K562 (cell line): ENCODE data around the gene SET. TPM values are rescaled to one million over a fixed set of nuclear protein-coding genes. Genes with fewer than 3 reads are reported as not detected.

Experiments used
- ATAC-seq: fragments of 200-7000 bp; cut with Tn5 transposase; 3 replicates; pipeline ENCODE4 v1.9.1; 2020; ENCODE audit warnings: moderate library complexity
- BruUV-seq: library from RNA; stranded (reverse); fragments of 400-500 nt; replicated peaks from 2 replicates; lab custom pipeline; 2021; lab: Mats Ljungman, UMichigan
- CTCF ChIA-PET: fragments of 300-600 bp; formaldehyde crosslinking; extraction: SDS; loops from one replicate; lab custom pipeline; 2021; ENCODE audit warnings: low intra/inter-chr PET ratio; lab: Yijun Ruan, JAX
- POLR2A ChIA-PET: fragments of 300-600, 350-650 bp; sonication (Branson Sonifier 250); formaldehyde crosslinking; extraction: SDS; loops from one replicate; lab custom pipeline; 2021; ENCODE audit warnings: antibody characterized with exemption, inconsistent platforms; lab: Yijun Ruan, JAX
- DNase-seq, 4 experiments: peaks; one replicate each; pipeline versions ENCODE4 v3.0.0 to v3.0.0-alpha.2; 2011 to 2018; ENCODE audit warnings: low spot score in 3 of 4, mixed read lengths in 3 of 4; ENCODE audit errors: extremely low read depth in 1 of 4
- FAIRE-seq: peaks from 2 replicates; lab custom pipeline; 2011; peaks lifted over from hg19 to GRCh38; lab: Jason Lieb, UNC
- H2AFZ ChIP-seq: 2 replicates; pipeline ENCODE4 v1.6.0; 2011; ENCODE audit warnings: low read depth, low read length, control low read depth, inconsistent platforms
- H3K27ac ChIP-seq: fragments of 200-600 bp; 3 replicates; pipeline ENCODE4 v1.8.0; 2011; ENCODE audit warnings: low read depth, mild to moderate bottlenecking, control low read depth, inconsistent platforms, low read length, moderate library complexity, mixed read lengths; ENCODE audit errors: extremely low read depth
- H3K27me3 ChIP-seq, 2 experiments: fragments of 300-600 bp in 1 of 2; 2 replicates in 1 of 2; 3 replicates in 1 of 2; pipeline versions ENCODE4 v1.6.0 to v1.8.0; 2011; ENCODE audit warnings: inconsistent platforms in 2 of 2, low read length in 2 of 2, mild to moderate bottlenecking in 1 of 2, mixed read lengths in 1 of 2, moderate library complexity in 1 of 2; ENCODE audit not compliant: control insufficient read depth in 2 of 2, insufficient read depth in 2 of 2
- H3K36me3 ChIP-seq: fragments of 300-600 bp; 3 replicates; pipeline ENCODE4 v1.8.0; 2011; ENCODE audit warnings: mild to moderate bottlenecking, low read length, inconsistent platforms; ENCODE audit not compliant: control insufficient read depth, insufficient read depth
- H3K4me1 ChIP-seq, 2 experiments: fragments of 200-600 bp in 1 of 2; replicated peaks in 1 of 2; 2 replicates in 1 of 2; 3 replicates in 1 of 2; pipeline versions ENCODE4 v1.5.1 to v1.8.0; 2011; ENCODE audit warnings: inconsistent platforms in 2 of 2, low read length in 2 of 2, mild to moderate bottlenecking in 1 of 2, mixed read lengths in 1 of 2, moderate library complexity in 1 of 2; ENCODE audit not compliant: control insufficient read depth in 2 of 2, insufficient read depth in 2 of 2
- H3K4me2 ChIP-seq: 2 replicates; pipeline ENCODE4 v1.6.1; 2011; ENCODE audit warnings: low read length, control low read depth, inconsistent platforms, mixed read lengths; ENCODE audit not compliant: insufficient read depth
- H3K4me3 ChIP-seq: fragments of 200-600 bp; sonication (generic), shearing (Covaris generic); 2 replicates; pipeline ENCODE4 v1.5.1; 2016; ENCODE audit warnings: control low read depth, inconsistent platforms
- H3K79me2 ChIP-seq: fragments of 200-600 bp; 3 replicates; pipeline ENCODE4 v1.8.0; 2011; ENCODE audit warnings: low read length, inconsistent platforms; ENCODE audit not compliant: control insufficient read depth, insufficient read depth
- H3K9ac ChIP-seq, 2 experiments: 2 replicates each; pipeline versions ENCODE4 v1.6.0 to v1.6.1; 2011; ENCODE audit warnings: low read depth in 2 of 2, low read length in 2 of 2, control low read depth in 1 of 2, inconsistent platforms in 1 of 2, mild to moderate bottlenecking in 1 of 2, mixed read lengths in 1 of 2; ENCODE audit not compliant: insufficient read depth in 1 of 2
- H3K9me1 ChIP-seq: one replicate; pipeline ENCODE4 v1.6.0; 2011; ENCODE audit warnings: inconsistent platforms, mild to moderate bottlenecking, low read length, moderate library complexity; ENCODE audit not compliant: control insufficient read depth, insufficient read depth
- H3K9me3 ChIP-seq: replicated peaks from 2 replicates; pipeline ENCODE4 v1.5.1; 2011; ENCODE audit warnings: low read depth, low read length, inconsistent platforms; ENCODE audit not compliant: control insufficient read depth, insufficient read depth
- H4K20me1 ChIP-seq: replicated peaks from 2 replicates; pipeline ENCODE4 v1.6.1; 2011; ENCODE audit warnings: low read length, inconsistent platforms, mixed read lengths; ENCODE audit not compliant: control insufficient read depth, insufficient read depth
- CEBPB ChIP-seq: fragments of 450-650 bp; IDR thresholded peaks from 2 replicates; pipeline ENCODE4 v1.6.1; 2016; ENCODE audit warnings: missing genetic modification characterization, missing compliant biosample characterization
- E2F3 ChIP-seq: fragments of 250-450 bp; sonication (Bioruptor Pico); IDR thresholded peaks from 2 replicates; pipeline ENCODE4 v1.4.0; 2020; ENCODE audit warnings: mild to moderate bottlenecking
- ETV5 ChIP-seq: sonication (generic); formaldehyde crosslinking; IDR thresholded peaks from 2 replicates; pipeline ENCODE4 v1.4.0; 2020; ENCODE audit warnings: low read depth, mild to moderate bottlenecking, missing genetic modification reagents
- ZBTB33 ChIP-seq: sonication (generic); formaldehyde crosslinking; IDR thresholded peaks from 2 replicates; pipeline ENCODE4 v1.8.1; 2023; ENCODE audit warnings: mild to moderate bottlenecking, missing genetic modification reagents
- ZKSCAN1 ChIP-seq: fragments of 150-350 bp; IDR thresholded peaks from 2 replicates; pipeline ENCODE4 v1.6.1; 2016; ENCODE audit warnings: low read depth, low read length
- WGBS: fragments of 100-300 bp; shearing (Covaris generic); methylation state at CpG from one replicate; pipeline ENCODE4 v1.1.6; 2016; ENCODE audit warnings: low coverage, mixed read lengths; ENCODE audit not compliant: insufficient coverage; ENCODE audit errors: missing lambda C conversion rate; 5-methylcytosine and 5-hydroxymethylcytosine counted together
- in situ Hi-C: fragments of 300-500 bp; cut with MboI; formaldehyde crosslinking; loops from 4 replicates; pipeline ENCODE4 v1.15.0; 2018; ENCODE audit warnings: inconsistent platforms, mixed read lengths
- intact Hi-C: fragments of 100-400 bp; cut with micrococcal nuclease; formaldehyde crosslinking; loops from 2 replicates; pipeline ENCODE4 v1.14.2; 2022
- polyA plus RNA-seq, 8 experiments: library from polyadenylated mRNA; depleted of rRNA in 4 of 8; stranded (reverse) in 5 of 8; unstranded in 3 of 8; fragments of >200 nt; fragmentation: Nextera tagmentation in 2 of 8; fragmentation: Illumina TruSeq in 1 of 8; extraction: Ambion mirVana in 2 of 8; extraction: Trizol in 1 of 8; gene quantifications; 2 replicates each; pipeline versions ENCODE4 v1.2.1 to v1.2.3, GENCODE V29; 2011 to 2014; ENCODE audit warnings: inconsistent platforms in 1 of 8, missing spikeins in 1 of 8
- total RNA-seq, 7 experiments: library from RNA; depleted of rRNA in 6 of 7; stranded (reverse); fragments of >200 nt in 6 of 7; fragmentation: Illumina TruSeq in 2 of 7; extraction: Trizol in 2 of 7; gene quantifications; 2 replicates each; pipeline versions ENCODE4 v1.2.1 to v1.2.3, GENCODE V29; 2011 to 2021; ENCODE audit warnings: low replicate concordance in 1 of 7
- TF ChIP-seq, protein P1 (sequence below): fragments of 450-650 bp; IDR thresholded peaks from 2 replicates; pipeline ENCODE4 v1.6.1; 2016; ENCODE audit warnings: missing biosample characterization, missing genetic modification characterization

SET gene
- total and polyA plus RNA-seq, 9 of the 15 experiments (the other 6 are each of a cell fraction or from before 2014, with no cell fraction given): 404 to 1,447 (median 907) TPM

DNA sequence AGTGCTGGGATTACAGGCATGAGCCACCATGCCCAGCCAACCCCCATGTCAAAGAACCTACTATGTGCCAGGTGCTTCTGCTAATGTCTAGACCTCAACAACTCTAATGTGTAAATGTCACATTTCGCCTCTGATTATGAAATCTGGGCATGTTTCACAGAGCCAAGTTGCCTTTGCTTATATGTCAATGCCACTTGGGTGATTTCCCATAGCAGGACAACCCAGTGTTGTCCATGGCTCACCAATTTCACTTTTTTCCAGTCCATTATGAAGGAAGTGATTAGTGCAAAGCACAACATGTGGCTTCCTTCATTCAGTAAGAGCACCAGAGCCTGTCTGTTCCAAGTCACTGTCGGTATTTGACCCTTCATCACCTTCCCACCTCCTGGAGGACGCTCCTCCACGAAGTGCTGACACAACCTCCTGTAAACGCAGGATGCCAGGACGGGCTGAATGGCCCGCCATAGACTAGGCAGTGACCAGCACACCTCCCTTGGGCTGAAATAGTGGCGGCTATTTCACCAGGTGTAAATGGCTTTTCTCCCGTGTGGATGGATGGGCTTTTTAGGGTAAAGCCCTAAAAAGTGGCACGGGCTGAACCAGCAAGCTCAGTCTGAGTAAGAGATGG is 12.3 kb downstream of the SET start:
- CTCF ChIA-PET: no interaction called here
- intact Hi-C loops: loop anchor here (5.0 kb wide), 1 partner anchor 54 kb away; no protein-coding TSS in a partner anchor
- BruUV-seq: TSS peak; percentile 63

More for the DNA sequence above, 12.3 kb downstream of the SET start:
- Histone ChIP-seq H4K20me1 (no peaks in the 10 kb centered on the region), H3K9ac (peak overlapping the region in 1 of 2 experiments; percentile 56; a peak in 1 of 4 replicates), H3K4me2 (no peak overlapping the region), H3K9me1 (no peaks in the 10 kb centered on the region), H2AFZ (no peak overlapping the region), H3K79me2 (peaks cover 24% of the 10 kb centered on the region), H3K27me3 (no peaks in the 10 kb centered on the region), H3K4me3 (no peak overlapping the region), H3K27ac (no peak overlapping the region), H3K36me3 (peaks cover 41% of the 10 kb centered on the region), H3K4me1 (peaks cover 9 to 34% of the 10 kb centered on the region in 2 experiments), H3K9me3 (no peaks in the 10 kb centered on the region)
- TF ChIP-seq ETV5 (CRISPR knock-in tag): no peak
- TF ChIP-seq ZKSCAN1: peak; percentile 86
- TF ChIP-seq, protein P1, sequence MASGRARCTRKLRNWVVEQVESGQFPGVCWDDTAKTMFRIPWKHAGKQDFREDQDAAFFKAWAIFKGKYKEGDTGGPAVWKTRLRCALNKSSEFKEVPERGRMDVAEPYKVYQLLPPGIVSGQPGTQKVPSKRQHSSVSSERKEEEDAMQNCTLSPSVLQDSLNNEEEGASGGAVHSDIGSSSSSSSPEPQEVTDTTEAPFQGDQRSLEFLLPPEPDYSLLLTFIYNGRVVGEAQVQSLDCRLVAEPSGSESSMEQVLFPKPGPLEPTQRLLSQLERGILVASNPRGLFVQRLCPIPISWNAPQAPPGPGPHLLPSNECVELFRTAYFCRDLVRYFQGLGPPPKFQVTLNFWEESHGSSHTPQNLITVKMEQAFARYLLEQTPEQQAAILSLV (tag): no peak
- peak; percentile 55; the same call in 1 of the 2 replicates for TF ChIP-seq ZBTB33 (CRISPR knock-in tag)
- TF ChIP-seq E2F3 (CRISPR knock-in tag): no peak
- TF ChIP-seq CEBPB (tag): 0 out of 2 replicates have a peak, but pooled peaks have one; percentile 11
- 87% methylated on average over 10 of the region's 10 CpGs for WGBS
- ATAC-seq: no peak
- POLR2A ChIA-PET: interaction anchor here (0.8 to 3.1 kb wide), 9 partner anchors 8 to 360 kb away, joined by 3 to 65 read pairs (median 4); partner anchors contain the start of gene SET
- no peak for FAIRE-seq
- no peak for DNase-seq
- in situ Hi-C loops: no loop called here
